ENCODE measurements around the gene HPDL. TPM values are rescaled to one million over a fixed set of nuclear protein-coding genes. Genes with fewer than 3 reads are reported as not detected.
A peak's percentile ranks its signal among the peaks of the same experiment; 100 is the strongest.

The HPDL gene
- total RNA-seq, 1 donor from 2014 or later, result 2.6 TPM

GRCh38 chr1:45334308-45335245 lies 7.9 kb downstream of the HPDL start:
- H3K9me3 ChIP-seq (ENCODE audit: control insufficient read depth in 3 of 3, low read length in 3 of 3), result no peaks in the 10 kb centered on the region
- peaks cover 29 to 45% (median 37%) of the 10 kb centered on the region in 3 donors for H3K36me3 ChIP-seq (ENCODE audit: control insufficient read depth in 3 of 3, insufficient read depth in 3 of 3, low read length in 3 of 3)
- no peak overlapping the region for H3K4me3 ChIP-seq (ENCODE audit: low read length in 3 of 3)
- peaks cover 6 to 20% (median 8%) of the 10 kb centered on the region in 3 donors for H3K4me1 ChIP-seq (ENCODE audit: control insufficient read depth in 3 of 3, insufficient read depth in 3 of 3, low read length in 3 of 3)
- no peak overlapping the region for H3K9ac ChIP-seq (ENCODE audit: low read depth in 1 of 3, low read length in 3 of 3)
- no peak overlapping the region for H3K27ac ChIP-seq (ENCODE audit: low read depth, low read length)
- H3K27me3 ChIP-seq (ENCODE audit: control insufficient read depth in 3 of 3, insufficient read depth in 3 of 3, low read length in 3 of 3), result no peaks in the 10 kb centered on the region

- Histone ChIP-seq H3K27ac (ENCODE audit: low read depth, low read length) (no peak overlapping the region), H3K4me3 (ENCODE audit: low read length in 3 of 3) (no peak overlapping the region), H3K9ac (ENCODE audit: low read depth in 1 of 3, low read length in 3 of 3) (no peak overlapping the region)
These were observed 9.2 kb downstream of the HPDL start for GRCh38 chr1:45335855-45336324.

GRCh38 chr1:45337630-45338325 lies 11.1 kb downstream of the HPDL start:
- Histone ChIP-seq H3K4me1 (ENCODE audit: control insufficient read depth in 3 of 3, insufficient read depth in 3 of 3, low read length in 3 of 3) (peaks cover 18 to 41% (median 25%) of the 10 kb centered on the region in 3 donors), H3K4me3 (ENCODE audit: low read length in 3 of 3) (no peak overlapping the region), H3K36me3 (ENCODE audit: control insufficient read depth in 3 of 3, insufficient read depth in 3 of 3, low read length in 3 of 3) (peaks cover 30 to 32% (median 31%) of the 10 kb centered on the region in 3 donors), H3K27me3 (ENCODE audit: control insufficient read depth in 3 of 3, insufficient read depth in 3 of 3, low read length in 3 of 3) (no peaks in the 10 kb centered on the region), H3K9ac (ENCODE audit: low read depth in 1 of 3, low read length in 3 of 3) (no peak overlapping the region), H3K9me3 (ENCODE audit: control insufficient read depth in 3 of 3, low read length in 3 of 3) (no peaks in the 10 kb centered on the region), H3K27ac (ENCODE audit: low read depth, low read length) (no peak overlapping the region)

More at GRCh38 chr1:45335855-45336324, 9.2 kb downstream of the HPDL start:
- no peaks in the 10 kb centered on the region for H3K9me3 ChIP-seq (ENCODE audit: control insufficient read depth in 3 of 3, low read length in 3 of 3)
- peaks cover 28 to 38% (median 37%) of the 10 kb centered on the region in 3 donors for H3K36me3 ChIP-seq (ENCODE audit: control insufficient read depth in 3 of 3, insufficient read depth in 3 of 3, low read length in 3 of 3)
- H3K27me3 ChIP-seq (ENCODE audit: control insufficient read depth in 3 of 3, insufficient read depth in 3 of 3, low read length in 3 of 3), result no peaks in the 10 kb centered on the region
- H3K4me1 ChIP-seq (ENCODE audit: control insufficient read depth in 3 of 3, insufficient read depth in 3 of 3, low read length in 3 of 3), result peaks cover 10 to 25% (median 13%) of the 10 kb centered on the region in 3 donors

GRCh38 chr1:45339789-45340558 lies 13.3 kb downstream of the HPDL start, which contains the start of the genes MUTYH and TOE1:
Gene MUTYH, minus strand, starts transcription at chr1:45340440. Its CDS starts 5,935 bp downstream, at chr1:45334505.
Gene TOE1, plus strand, starts transcription at chr1:45340170. Its CDS starts 83 bp downstream, at chr1:45340253.
- H3K4me1 ChIP-seq (ENCODE audit: control insufficient read depth in 3 of 3, insufficient read depth in 3 of 3, low read length in 3 of 3), result peaks cover 18 to 44% (median 27%) of the 10 kb centered on the region in 3 donors
- no peaks in the 10 kb centered on the region for H3K9me3 ChIP-seq (ENCODE audit: control insufficient read depth in 3 of 3, low read length in 3 of 3)
- peak within 1 kb of the TSS; percentile 95 to 99 (median 95) for H3K4me3 ChIP-seq (ENCODE audit: low read length in 3 of 3)
- peak within 1 kb of the TSS; percentile 97 for H3K27ac ChIP-seq (ENCODE audit: low read depth, low read length)
- peak within 1 kb of the TSS; percentile 96 to 99 (median 98) for H3K9ac ChIP-seq (ENCODE audit: low read depth in 1 of 3, low read length in 3 of 3)
- H3K27me3 ChIP-seq (ENCODE audit: control insufficient read depth in 3 of 3, insufficient read depth in 3 of 3, low read length in 3 of 3), result no peaks in the 10 kb centered on the region
- H3K36me3 ChIP-seq (ENCODE audit: control insufficient read depth in 3 of 3, insufficient read depth in 3 of 3, low read length in 3 of 3), result peaks cover 34 to 38% (median 34%) of the 10 kb centered on the region in 3 donors

GRCh38 chr1:45340816-45341466 lies 14.2 kb downstream of the HPDL start:
- Histone ChIP-seq H3K9me3 (ENCODE audit: control insufficient read depth in 3 of 3, low read length in 3 of 3) (no peaks in the 10 kb centered on the region), H3K9ac (ENCODE audit: low read depth in 1 of 3, low read length in 3 of 3) (peak overlapping the region; percentile 96 to 99 (median 98)), H3K27ac (ENCODE audit: low read depth, low read length) (peak overlapping the region; percentile 97), H3K27me3 (ENCODE audit: control insufficient read depth in 3 of 3, insufficient read depth in 3 of 3, low read length in 3 of 3) (no peaks in the 10 kb centered on the region), H3K36me3 (ENCODE audit: control insufficient read depth in 3 of 3, insufficient read depth in 3 of 3, low read length in 3 of 3) (peaks cover 37 to 46% (median 37%) of the 10 kb centered on the region in 3 donors), H3K4me3 (ENCODE audit: low read length in 3 of 3) (peak overlapping the region; percentile 95 to 99 (median 95)), H3K4me1 (ENCODE audit: control insufficient read depth in 3 of 3, insufficient read depth in 3 of 3, low read length in 3 of 3) (peaks cover 18 to 46% (median 27%) of the 10 kb centered on the region in 3 donors)

GRCh38 chr1:45344499-45344898 lies 17.8 kb downstream of the HPDL start:
- Histone ChIP-seq H3K27ac (ENCODE audit: low read depth, low read length) (no peak overlapping the region), H3K27me3 (ENCODE audit: control insufficient read depth in 3 of 3, insufficient read depth in 3 of 3, low read length in 3 of 3) (no peaks in the 10 kb centered on the region), H3K36me3 (ENCODE audit: control insufficient read depth in 3 of 3, insufficient read depth in 3 of 3, low read length in 3 of 3) (peaks cover 37 to 43% (median 37%) of the 10 kb centered on the region in 3 donors), H3K4me3 (ENCODE audit: low read length in 3 of 3) (no peak overlapping the region), H3K4me1 (ENCODE audit: control insufficient read depth in 3 of 3, insufficient read depth in 3 of 3, low read length in 3 of 3) (peaks cover 40 to 67% (median 49%) of the 10 kb centered on the region in 3 donors), H3K9me3 (ENCODE audit: control insufficient read depth in 3 of 3, low read length in 3 of 3) (no peaks in the 10 kb centered on the region), H3K9ac (ENCODE audit: low read depth in 1 of 3, low read length in 3 of 3) (peak overlapping the region in 1 of 3 donors; percentile 41)

- H3K36me3 ChIP-seq (ENCODE audit: control insufficient read depth in 3 of 3, insufficient read depth in 3 of 3, low read length in 3 of 3), result peaks cover 37 to 42% (median 37%) of the 10 kb centered on the region in 3 donors
- H3K27me3 ChIP-seq (ENCODE audit: control insufficient read depth in 3 of 3, insufficient read depth in 3 of 3, low read length in 3 of 3), result no peaks in the 10 kb centered on the region
- H3K9ac ChIP-seq (ENCODE audit: low read depth in 1 of 3, low read length in 3 of 3), result no peak overlapping the region
- H3K4me3 ChIP-seq (ENCODE audit: low read length in 3 of 3), result no peak overlapping the region
- no peak overlapping the region for H3K27ac ChIP-seq (ENCODE audit: low read depth, low read length)
- peaks cover 43 to 70% (median 52%) of the 10 kb centered on the region in 3 donors for H3K4me1 ChIP-seq (ENCODE audit: control insufficient read depth in 3 of 3, insufficient read depth in 3 of 3, low read length in 3 of 3)
- no peaks in the 10 kb centered on the region for H3K9me3 ChIP-seq (ENCODE audit: control insufficient read depth in 3 of 3, low read length in 3 of 3)
These were observed 18.3 kb downstream of the HPDL start for GRCh38 chr1:45345014-45345413.

- Histone ChIP-seq H3K27me3 (ENCODE audit: control insufficient read depth in 3 of 3, insufficient read depth in 3 of 3, low read length in 3 of 3) (no peaks in the 10 kb centered on the region), H3K36me3 (ENCODE audit: control insufficient read depth in 3 of 3, insufficient read depth in 3 of 3, low read length in 3 of 3) (peaks cover 37 to 38% (median 37%) of the 10 kb centered on the region in 3 donors), H3K27ac (ENCODE audit: low read depth, low read length) (peak overlapping the region; percentile 93), H3K4me3 (ENCODE audit: low read length in 3 of 3) (no peak overlapping the region), H3K9ac (ENCODE audit: low read depth in 1 of 3, low read length in 3 of 3) (no peak overlapping the region), H3K4me1 (ENCODE audit: control insufficient read depth in 3 of 3, insufficient read depth in 3 of 3, low read length in 3 of 3) (peaks cover 40 to 71% (median 48%) of the 10 kb centered on the region in 3 donors), H3K9me3 (ENCODE audit: control insufficient read depth in 3 of 3, low read length in 3 of 3) (no peaks in the 10 kb centered on the region)
These were observed 19.8 kb downstream of the HPDL start for GRCh38 chr1:45346473-45346872.

All from skeletal muscle tissue (tissue), 4 donors.